IMR-90 (cell line): ENCODE data around the gene NCBP2L. TPM values are rescaled to one million over a fixed set of nuclear protein-coding genes. Genes with fewer than 3 reads are reported as not detected.
A peak's percentile ranks its signal among the peaks of the same experiment; 100 is the strongest.

Source experiments
- ATAC-seq: fragments of 200-7000 bp; cut with Tn5 transposase; 2 replicates; pipeline ENCODE4 v1.9.1; 2020; ENCODE audit warnings: low read depth, mild to moderate bottlenecking, moderate library complexity
- BruUV-seq: library from RNA; stranded (reverse); fragments of 400-500 nt; replicated peaks from 2 replicates; lab custom pipeline; 2021; lab: Mats Ljungman, UMichigan
- CTCF ChIA-PET: fragments of 300-600 bp; formaldehyde crosslinking; extraction: SDS; loops from one replicate; lab custom pipeline; 2021; ENCODE audit warnings: antibody characterized with exemption; lab: Yijun Ruan, JAX
- POLR2A ChIA-PET: fragments of 300-600 bp; sonication (Branson Sonifier 250); formaldehyde crosslinking; loops from one replicate; lab custom pipeline; 2022; ENCODE audit warnings: antibody characterized with exemption; ENCODE audit not compliant: unreplicated experiment; lab: Charles Lee
- DNase-seq: peaks from one replicate; pipeline ENCODE4 v3.0.0; 2013
- H2AFZ ChIP-seq: replicated peaks from 2 replicates; pipeline ENCODE3; 2013; ENCODE audit warnings: low read length, mild to moderate bottlenecking; ENCODE audit not compliant: poor library complexity
- H2AK5ac ChIP-seq: 2 replicates; pipeline ENCODE4 v1.6.1; 2013; ENCODE audit warnings: low read depth, low read length, inconsistent platforms
- H2AK9ac ChIP-seq: replicated peaks from 2 replicates; pipeline ENCODE3; 2013; ENCODE audit warnings: mild to moderate bottlenecking, low read depth, low read length, moderate library complexity; ENCODE audit not compliant: poor library complexity
- H2BK120ac ChIP-seq: 2 replicates; pipeline ENCODE4 v1.6.1; 2013; ENCODE audit warnings: low read depth, low read length, inconsistent platforms
- H2BK15ac ChIP-seq: 3 replicates; pipeline ENCODE4 v1.6.1; 2013; ENCODE audit warnings: low read depth, low read length, inconsistent platforms
- H2BK20ac ChIP-seq: 2 replicates; pipeline ENCODE4 v1.6.1; 2013; ENCODE audit warnings: low read depth, mild to moderate bottlenecking, inconsistent platforms, low read length, moderate library complexity
- H2BK5ac ChIP-seq: 2 replicates; pipeline ENCODE4 v1.6.1; 2013; ENCODE audit warnings: mild to moderate bottlenecking, low read depth, low read length, inconsistent platforms; ENCODE audit not compliant: poor library complexity, severe bottlenecking
- H3K14ac ChIP-seq: replicated peaks from 2 replicates; pipeline ENCODE4 v1.6.1; 2013; ENCODE audit warnings: low read depth, low read length, inconsistent platforms
- H3K18ac ChIP-seq: 2 replicates; pipeline ENCODE4 v1.6.1; 2013; ENCODE audit warnings: low read depth, low read length, control low read depth
- H3K23ac ChIP-seq: 2 replicates; pipeline ENCODE4 v1.6.1; 2013; ENCODE audit warnings: low read depth, low read length, inconsistent platforms
- H3K27ac ChIP-seq: 2 replicates; pipeline ENCODE4 v1.5.1; 2013; ENCODE audit warnings: mild to moderate bottlenecking, control low read depth, low read length; ENCODE audit not compliant: insufficient read depth
- H3K27me3 ChIP-seq: 2 replicates; pipeline ENCODE4 v1.6.1; 2013; ENCODE audit warnings: low read length; ENCODE audit not compliant: control insufficient read depth, insufficient read depth
- H3K36me3 ChIP-seq: 2 replicates; pipeline ENCODE4 v1.6.1; 2013; ENCODE audit warnings: low read length, mixed read lengths; ENCODE audit not compliant: control insufficient read depth, insufficient read depth
- H3K4ac ChIP-seq: 2 replicates; pipeline ENCODE4 v1.6.1; 2013; ENCODE audit warnings: low read depth, low read length, inconsistent platforms
- H3K4me1 ChIP-seq: 2 replicates; pipeline ENCODE4 v1.6.1; 2013; ENCODE audit warnings: low read length, mixed read lengths; ENCODE audit not compliant: control insufficient read depth, insufficient read depth
- H3K4me2 ChIP-seq: 2 replicates; pipeline ENCODE4 v1.6.1; 2013; ENCODE audit warnings: low read depth, mild to moderate bottlenecking, control low read depth, low read length, moderate library complexity
- H3K4me3 ChIP-seq: 2 replicates; pipeline ENCODE4 v1.5.1; 2013; ENCODE audit warnings: low read depth, mild to moderate bottlenecking, control low read depth, low read length, moderate library complexity; ENCODE audit not compliant: insufficient read depth
- H3K56ac ChIP-seq: 2 replicates; pipeline ENCODE4 v1.6.1; 2013; ENCODE audit warnings: low read length, inconsistent platforms; ENCODE audit not compliant: insufficient read depth; ENCODE audit errors: extremely low read depth
- H3K79me1 ChIP-seq, 2 experiments: 2 replicates each; pipeline ENCODE4 v1.6.1; 2013; ENCODE audit warnings: low read length in 2 of 2, inconsistent platforms in 1 of 2, low read depth in 1 of 2
- H3K9ac ChIP-seq: 2 replicates; pipeline ENCODE4 v1.6.1; 2013; ENCODE audit warnings: low read depth, low read length, control low read depth
- H3K9me1 ChIP-seq: 2 replicates; pipeline ENCODE4 v1.6.1; 2013; ENCODE audit warnings: low read length, inconsistent platforms; ENCODE audit not compliant: insufficient read depth
- H3K9me3 ChIP-seq: 2 replicates; pipeline ENCODE4 v1.6.1; 2013; ENCODE audit warnings: low read length; ENCODE audit not compliant: control insufficient read depth, insufficient read depth
- H4K20me1 ChIP-seq: 2 replicates; pipeline ENCODE4 v1.6.1; 2013; ENCODE audit warnings: low read length, inconsistent platforms; ENCODE audit not compliant: insufficient read depth
- H4K5ac ChIP-seq: 2 replicates; pipeline ENCODE4 v1.6.1; 2013; ENCODE audit warnings: mild to moderate bottlenecking, low read depth, low read length, control low read depth
- H4K8ac ChIP-seq, 2 experiments: 2 replicates each; pipeline ENCODE4 v1.6.1; 2013; ENCODE audit warnings: low read depth in 2 of 2, low read length in 2 of 2, control low read depth in 1 of 2, inconsistent platforms in 1 of 2
- H4K91ac ChIP-seq: 2 replicates; pipeline ENCODE4 v1.6.1; 2013; ENCODE audit warnings: low read depth, low read length, inconsistent platforms; ENCODE audit not compliant: insufficient read depth
- BHLHE40 ChIP-seq: fragments of 150-350 bp; IDR thresholded peaks from 2 replicates; pipeline ENCODE4 v1.6.1; 2016; ENCODE audit warnings: mild to moderate bottlenecking, low read depth, low read length
- CEBPB ChIP-seq: IDR thresholded peaks from 2 replicates; pipeline ENCODE4 v1.6.1; 2012; ENCODE audit warnings: low read depth, low read length, improper control_type of control experiment
- CHD1 ChIP-seq: IDR thresholded peaks from 2 replicates; pipeline ENCODE4 v1.6.1; 2012; ENCODE audit warnings: low read depth, low read length, improper control_type of control experiment
- CTCF ChIP-seq: conservative IDR thresholded peaks from 2 replicates; pipeline ENCODE4 v1.5.1; 2012; ENCODE audit warnings: mild to moderate bottlenecking, low read depth, low read length, improper control_type of control experiment
- ELK1 ChIP-seq: fragments of 150-350 bp; IDR thresholded peaks from 2 replicates; pipeline ENCODE4 v1.6.1; 2016; ENCODE audit warnings: low read depth, mild to moderate bottlenecking, low read length, moderate library complexity, borderline replicate concordance
- FOS ChIP-seq: fragments of 150-350 bp; IDR thresholded peaks from 2 replicates; pipeline ENCODE4 v1.6.1; 2016; ENCODE audit warnings: low read depth, low read length
- MAFK ChIP-seq: IDR thresholded peaks from 2 replicates; pipeline ENCODE4 v1.6.1; 2012; ENCODE audit warnings: low read depth, low read length, improper control_type of control experiment
- MAZ ChIP-seq: IDR thresholded peaks from 2 replicates; pipeline ENCODE4 v1.6.1; 2012; ENCODE audit warnings: low read depth, mild to moderate bottlenecking, low read length, improper control_type of control experiment, moderate library complexity, borderline replicate concordance
- MXI1 ChIP-seq: IDR thresholded peaks from 2 replicates; pipeline ENCODE4 v1.6.1; 2012; ENCODE audit warnings: low read depth, mild to moderate bottlenecking, low read length, moderate library complexity, borderline replicate concordance
- NFE2L2 ChIP-seq: fragments of 150-350 bp; IDR thresholded peaks from 2 replicates; pipeline ENCODE4 v1.6.1; 2016; ENCODE audit warnings: low read depth, mild to moderate bottlenecking, low read length
- POLR2A ChIP-seq: IDR thresholded peaks from 2 replicates; pipeline ENCODE4 v1.6.1; 2012; ENCODE audit warnings: mild to moderate bottlenecking, low read depth, low read length
- RAD21 ChIP-seq: IDR thresholded peaks from 2 replicates; pipeline ENCODE4 v1.6.1; 2012; ENCODE audit warnings: low read length, improper control_type of control experiment
- RCOR1 ChIP-seq: IDR thresholded peaks from 2 replicates; pipeline ENCODE4 v1.6.1; 2012; ENCODE audit warnings: mild to moderate bottlenecking, low read length, improper control_type of control experiment; ENCODE audit not compliant: insufficient replicate concordance
- RFX5 ChIP-seq: IDR thresholded peaks from 2 replicates; pipeline ENCODE4 v1.8.0; 2012; ENCODE audit warnings: low read depth, mild to moderate bottlenecking, low read length, moderate library complexity
- SMC3 ChIP-seq: fragments of 150-350 bp; IDR thresholded peaks from 2 replicates; pipeline ENCODE4 v1.6.1; 2016; ENCODE audit warnings: low read depth, mild to moderate bottlenecking, antibody characterized with exemption, low read length, moderate library complexity
- USF2 ChIP-seq: fragments of 150-350 bp; IDR thresholded peaks from 2 replicates; pipeline ENCODE4 v1.6.1; 2017; ENCODE audit warnings: mild to moderate bottlenecking, antibody characterized with exemption, low read length, low read depth
- WGBS, 2 experiments: methylation state at CpG; one replicate each; pipeline versions ENCODE4 v1.1.5 to v1.1.7; 2013; ENCODE audit warnings: missing lambda C conversion rate in 2 of 2; ENCODE audit not compliant: insufficient read length in 1 of 2; ENCODE audit errors: extremely low coverage in 2 of 2; 5-methylcytosine and 5-hydroxymethylcytosine counted together
- dilution Hi-C: fragments of 300-500 bp; cut with HindIII; formaldehyde crosslinking; loops from one replicate; pipeline ENCODE4 v1.14.3; 2018; ENCODE audit warnings: low sequenced_read_pairs; ENCODE audit not compliant: unreplicated experiment
- in situ Hi-C: fragments of 300-500 bp; cut with MboI; formaldehyde crosslinking; loops from 3 replicates; pipeline ENCODE4 v1.14.3; 2019; ENCODE audit warnings: low sequenced_read_pairs, inconsistent platforms, mixed read lengths
- intact Hi-C: fragments of 100-400 bp; cut with micrococcal nuclease; formaldehyde crosslinking; loops from 2 replicates; pipeline ENCODE4 v1.10.0; 2022
- polyA plus RNA-seq, 3 experiments: library from polyadenylated mRNA; depleted of rRNA; stranded (reverse); fragments of >200 nt; gene quantifications; 2 replicates each; pipeline ENCODE4 v1.2.3, GENCODE V29; 2012; ENCODE audit warnings: low replicate concordance in 1 of 3
- total RNA-seq: library from RNA; depleted of rRNA; stranded (reverse); fragments of >200 nt; gene quantifications from 2 replicates; pipeline ENCODE4 v1.2.3, GENCODE V29; 2012

The NCBP2L gene
- total and polyA plus RNA-seq, 2 of the 4 experiments (the other 2 are of a cell fraction): not detected

GRCh38 chrX:107731831-107732502 is 45.6 kb upstream of the NCBP2L start:
- no CpG with 5 or more reads among the region's 7 CpGs for WGBS, 2 experiments
- DNase-seq (peak; percentile 58), ATAC-seq (peak; percentile 55)
- H3K14ac ChIP-seq: no peak overlapping the region
- H3K9me1 ChIP-seq: no peaks in the 10 kb centered on the region
- H2BK20ac ChIP-seq: no peak overlapping the region
- TF ChIP-seq CHD1 (no peak), SMC3 (no peak), BHLHE40 (no peak), RAD21 (no peak), RCOR1 (no peak), RFX5 (no peak), POLR2A (no peak), USF2 (no peak), NFE2L2 (no peak), CTCF (no peak), CEBPB (no peak), MAZ (no peak), MXI1 (no peak), MAFK (no peak), FOS (no peak), ELK1 (no peak)
- H3K36me3 ChIP-seq: no peaks in the 10 kb centered on the region
- no peak overlapping the region for H3K4me2 ChIP-seq
- in situ Hi-C loops: no loop called here
- H3K4me1 ChIP-seq: peaks cover 7% of the 10 kb centered on the region
- H3K27ac ChIP-seq: no peak overlapping the region
- H2AK9ac ChIP-seq: no peak overlapping the region
- no peak overlapping the region for H4K8ac ChIP-seq
- CTCF ChIA-PET: no interaction called here
- no peak overlapping the region for H3K4ac ChIP-seq
- POLR2A ChIA-PET: no interaction called here
- H2BK120ac ChIP-seq: no peak overlapping the region
- no peak overlapping the region for H2BK15ac ChIP-seq
- H3K23ac ChIP-seq: no peak overlapping the region
- peak overlapping the region; percentile 51 for H2AFZ ChIP-seq
- intact Hi-C loops: no loop called here
- no peaks in the 10 kb centered on the region for H3K79me1 ChIP-seq
- H3K9me3 ChIP-seq: no peaks in the 10 kb centered on the region
- H2AK5ac ChIP-seq: no peak overlapping the region
- H3K27me3 ChIP-seq: peaks cover 12% of the 10 kb centered on the region
- H3K4me3 ChIP-seq: no peak overlapping the region
- no peak overlapping the region for H4K91ac ChIP-seq
- no peak overlapping the region for H3K56ac ChIP-seq
- BruUV-seq: no TSS peak
- dilution Hi-C loops: no loop called here
- no peaks in the 10 kb centered on the region; the same call in 1 of the 2 replicates for H4K20me1 ChIP-seq
- no peak overlapping the region for H3K9ac ChIP-seq
- H2BK5ac ChIP-seq: no peak overlapping the region
- no peak overlapping the region for H4K5ac ChIP-seq
- H3K18ac ChIP-seq: no peak overlapping the region
